HFF-Myc (cell line): Measurements from ENCODE around the gene CHEK2.
"Not testable (repeated sequence)": the region's sequence is repeated elsewhere in the genome, so short reads cannot be mapped to it uniquely, and the experiment has no call there.

Experiments
- DNase-seq: peaks from one replicate; pipeline ENCODE4 v3.0.0-alpha.2; 2011; ENCODE audit warnings: low read depth; ENCODE audit errors: extremely low read depth
- H3K4me3 ChIP-seq: replicated peaks from 2 replicates; pipeline ENCODE4 v1.5.1; 2011; ENCODE audit warnings: low read depth, mild to moderate bottlenecking, control low read depth, low read length
- CTCF ChIP-seq: IDR thresholded peaks from 2 replicates; pipeline ENCODE4 v1.5.1; 2012; ENCODE audit warnings: mild to moderate bottlenecking, low read depth, low read length, control low read depth; ENCODE audit errors: missing control alignments

The CHEK2 gene

GRCh38 chr22:28711341-28711740 lies 30.3 kb downstream of the CHEK2 start:
- DNase-seq: no peak
- H3K4me3 ChIP-seq: 0 out of 2 replicates have a peak overlapping the region, but pooled peaks have one; percentile 7
- TF ChIP-seq CTCF: no peak

- peak; percentile 69 for DNase-seq
- 0 out of 2 replicates have a peak overlapping the region, but pooled peaks have one; percentile 7 for H3K4me3 ChIP-seq
- TF ChIP-seq CTCF: no peak
Observed at GRCh38 chr22:28710576-28711191, 30.9 kb downstream of the CHEK2 start.

DNA sequence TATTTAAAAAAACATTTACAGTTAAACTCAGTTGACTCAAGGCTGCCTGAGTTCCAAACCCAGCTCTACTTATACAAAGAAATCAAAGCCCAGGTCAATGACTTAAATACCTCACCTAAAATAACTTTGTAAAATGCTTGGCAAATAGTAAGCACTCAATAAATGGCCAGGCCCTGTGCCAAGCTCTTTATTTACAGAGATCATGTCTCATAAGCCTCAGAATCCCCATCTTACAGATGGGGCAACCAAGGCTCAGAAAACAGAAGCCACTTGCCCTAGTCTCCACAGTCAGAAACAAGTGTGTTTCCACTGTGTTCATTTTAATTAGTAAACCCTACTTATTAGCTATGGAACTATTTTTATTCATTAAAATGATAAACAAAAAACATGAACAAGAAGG lies 31.5 kb downstream of the CHEK2 start:
- no peak for DNase-seq
- H3K4me3 ChIP-seq: no peak overlapping the region
- TF ChIP-seq CTCF: no peak

DNA sequence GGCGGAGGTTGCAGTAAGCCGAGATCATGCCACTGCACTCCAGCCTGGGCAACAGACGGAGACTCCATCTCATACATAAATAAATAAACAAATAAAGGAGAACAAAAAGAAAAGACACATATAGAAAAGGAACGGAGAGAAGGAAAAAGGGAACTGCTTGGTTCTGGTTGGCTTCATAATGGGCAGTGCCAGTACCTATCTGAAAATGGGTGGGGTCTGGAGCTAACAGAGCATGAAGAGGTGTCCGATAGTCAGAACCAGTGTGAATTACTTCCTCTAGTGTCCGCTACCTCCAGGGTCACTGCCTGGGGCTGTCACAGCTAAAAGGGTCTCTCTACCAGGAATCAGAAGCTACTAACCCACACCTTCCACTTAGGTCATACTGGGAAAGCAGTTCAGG lies 34.8 kb downstream of the CHEK2 start:
- H3K4me3 ChIP-seq: no peak overlapping the region
- DNase-seq: no peak
- TF ChIP-seq CTCF: no peak

GRCh38 chr22:28703436-28703835 lies 38.2 kb downstream of the CHEK2 start:
- TF ChIP-seq CTCF: no peak
- no peak overlapping the region for H3K4me3 ChIP-seq
- no peak for DNase-seq

- H3K4me3 ChIP-seq: no peak overlapping the region
- TF ChIP-seq CTCF: no peak
- no peak for DNase-seq
Observed at GRCh38 chr22:28702891-28703290, 38.7 kb downstream of the CHEK2 start.

GRCh38 chr22:28693041-28693760 lies 48.4 kb downstream of the CHEK2 start:
- not testable (repeated sequence) for DNase-seq, H3K4me3 ChIP-seq

- not testable (repeated sequence) for H3K4me3 ChIP-seq, DNase-seq
Observed at GRCh38 chr22:28689796-28690195, 51.8 kb downstream of the CHEK2 start.

DNA sequence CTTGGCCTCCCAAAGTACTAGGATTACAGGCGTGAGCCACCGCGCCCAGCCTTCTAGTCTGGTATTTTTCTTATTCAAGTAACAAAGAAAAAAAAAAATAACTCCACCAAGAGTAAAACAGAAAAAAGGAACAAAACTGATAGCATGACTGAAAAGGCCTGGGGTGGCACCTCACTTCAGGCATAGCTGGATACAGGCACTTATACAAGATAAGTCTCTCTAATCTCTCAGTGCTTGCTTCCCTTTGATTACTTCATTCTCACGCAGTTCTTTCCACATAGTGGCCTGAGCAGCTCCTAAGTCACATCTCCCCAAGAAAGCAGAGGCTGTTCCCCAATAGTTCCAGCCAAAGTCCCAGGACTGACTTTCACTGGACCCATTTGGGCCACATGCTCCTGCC lies 58.7 kb downstream of the CHEK2 start:
- not testable (repeated sequence) for H3K4me3 ChIP-seq, DNase-seq

DNA sequence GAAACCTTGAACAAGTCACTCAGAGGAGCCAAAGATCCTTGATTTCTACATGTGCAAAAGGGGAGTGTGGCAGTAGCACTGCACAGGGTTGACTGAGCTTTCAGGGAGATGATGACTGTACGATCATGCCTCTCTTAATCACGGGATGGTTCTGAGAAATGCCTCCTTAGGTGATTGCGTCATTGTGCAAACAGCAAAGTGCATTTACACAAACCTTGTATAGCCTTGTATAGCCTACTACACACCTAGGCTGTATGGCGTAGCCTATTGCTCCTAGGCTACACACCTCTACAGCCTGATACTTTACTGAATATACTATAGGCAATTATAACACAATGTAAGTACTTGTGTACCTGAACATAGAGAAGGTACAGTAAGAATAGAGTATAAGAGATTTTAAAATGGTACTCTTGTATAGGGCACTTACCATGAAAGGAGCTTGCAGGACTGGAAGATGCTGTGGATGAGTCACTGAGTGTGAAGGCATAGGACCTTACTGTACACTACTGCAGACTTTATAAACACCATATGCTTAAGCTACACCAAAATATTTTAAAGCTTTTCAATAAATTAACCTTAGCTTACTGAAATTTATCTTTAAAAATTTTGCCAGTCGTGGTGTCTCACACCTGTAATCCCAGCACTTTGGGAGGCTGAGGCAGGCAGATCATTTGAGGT lies 60.7 kb downstream of the CHEK2 start:
- H3K4me3 ChIP-seq, DNase-seq: not testable (repeated sequence)

DNA sequence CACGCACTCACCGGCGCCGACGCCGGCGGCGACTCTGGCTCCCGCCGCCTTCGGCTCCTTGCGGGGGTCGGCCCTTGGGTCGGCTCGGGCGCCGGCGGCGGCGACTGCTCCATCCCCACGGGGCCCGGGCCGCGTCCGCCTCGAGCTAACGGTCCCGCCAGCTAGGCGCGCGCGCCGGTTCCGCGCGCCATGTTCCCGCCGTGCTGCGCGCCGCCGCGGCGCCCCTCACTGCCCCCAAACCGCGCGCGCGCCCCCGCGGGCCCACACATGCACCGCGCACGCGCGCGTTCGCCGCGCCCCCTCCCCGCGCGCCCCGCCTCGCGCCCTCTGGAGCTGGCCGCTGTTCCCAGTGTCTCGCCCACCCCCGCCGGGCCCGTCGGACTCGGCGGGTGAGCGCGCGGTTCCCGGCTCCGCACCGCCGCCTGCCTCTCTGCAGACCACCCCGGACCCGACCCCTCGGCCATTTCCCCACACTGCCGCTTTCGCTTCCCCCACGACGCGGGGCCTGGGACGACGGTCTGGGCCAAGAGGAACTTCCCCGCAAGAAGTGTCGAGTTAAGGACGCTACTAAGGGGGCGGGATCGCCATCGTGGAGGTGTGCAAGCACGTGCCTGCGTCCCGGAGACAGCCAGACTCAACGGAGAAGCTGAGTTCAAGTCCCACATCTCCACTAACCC lies 61.9 kb downstream of the CHEK2 start, which contains the start of gene TTC28:
Gene TTC28, minus strand, starts transcription at position 230 of the 677 bp plus-strand sequence. Its CDS starts 117 bp downstream, at position 113.
- DNase-seq: not testable (repeated sequence)

More for the DNA sequence above, 61.9 kb downstream of the CHEK2 start, which contains the start of gene TTC28:
- peak within 1 kb of the TSS; percentile 55 for H3K4me3 ChIP-seq
